ENCODE results near the gene ZNF582.
A peak's percentile ranks its signal among the peaks of the same experiment; 100 is the strongest.
"Not testable (repeated sequence)": the region's sequence is repeated elsewhere in the genome, so short reads cannot be mapped to it uniquely, and the experiment has no call there.

Gene ZNF582

DNA sequence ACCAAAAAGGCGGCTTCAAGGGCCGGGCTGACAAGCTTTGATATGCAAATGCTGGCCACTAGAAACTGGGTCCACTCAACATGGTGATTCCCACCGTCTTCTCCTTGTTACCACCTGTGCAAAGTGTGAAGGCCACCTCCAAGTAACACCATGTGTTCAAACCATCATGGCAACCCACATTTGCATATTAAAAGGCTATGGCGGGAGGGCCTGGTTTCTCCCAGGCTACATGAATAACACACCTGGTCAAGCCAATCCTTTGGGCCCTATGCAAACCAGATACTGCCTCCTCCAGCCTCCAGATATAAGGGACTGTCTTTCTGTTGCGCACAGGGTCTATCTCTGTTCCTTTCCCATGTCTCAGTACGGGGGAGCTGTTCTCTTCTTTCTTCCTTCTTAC, 42.1 kb downstream of the ZNF582 start:
- DNase-seq (ENCODE audit: low read depth), result no peak

DNA sequence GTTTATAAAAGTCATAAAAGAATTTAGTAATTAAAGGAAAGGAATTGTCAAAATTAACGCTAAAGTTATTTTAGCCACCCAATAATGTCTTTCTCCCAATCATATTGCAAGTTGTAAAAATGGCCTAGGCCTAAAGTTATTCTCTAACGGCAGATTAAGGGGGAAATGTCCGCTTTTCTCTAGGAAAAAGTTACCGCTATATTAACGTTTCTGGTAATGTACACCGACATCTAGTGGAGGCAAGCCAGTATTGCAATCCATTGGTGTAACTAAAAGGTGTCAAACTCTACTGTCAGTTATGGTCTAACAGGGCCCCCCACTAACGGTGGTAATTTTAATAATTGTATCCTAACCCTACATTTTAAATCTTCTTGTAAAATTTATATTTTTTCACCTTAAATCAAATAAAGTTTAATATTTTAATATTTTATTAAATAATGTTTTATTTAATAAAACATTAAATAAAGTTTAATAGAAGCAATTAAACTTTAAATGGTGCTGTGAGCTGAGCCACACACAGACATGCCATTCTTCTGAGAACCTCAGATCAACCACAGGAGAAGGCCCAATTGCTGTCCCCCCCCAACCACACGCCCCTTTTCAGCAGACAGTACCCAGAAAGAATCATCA, 42.8 kb downstream of the ZNF582 start:
- DNase-seq (ENCODE audit: low read depth), result peak; percentile 30

DNA sequence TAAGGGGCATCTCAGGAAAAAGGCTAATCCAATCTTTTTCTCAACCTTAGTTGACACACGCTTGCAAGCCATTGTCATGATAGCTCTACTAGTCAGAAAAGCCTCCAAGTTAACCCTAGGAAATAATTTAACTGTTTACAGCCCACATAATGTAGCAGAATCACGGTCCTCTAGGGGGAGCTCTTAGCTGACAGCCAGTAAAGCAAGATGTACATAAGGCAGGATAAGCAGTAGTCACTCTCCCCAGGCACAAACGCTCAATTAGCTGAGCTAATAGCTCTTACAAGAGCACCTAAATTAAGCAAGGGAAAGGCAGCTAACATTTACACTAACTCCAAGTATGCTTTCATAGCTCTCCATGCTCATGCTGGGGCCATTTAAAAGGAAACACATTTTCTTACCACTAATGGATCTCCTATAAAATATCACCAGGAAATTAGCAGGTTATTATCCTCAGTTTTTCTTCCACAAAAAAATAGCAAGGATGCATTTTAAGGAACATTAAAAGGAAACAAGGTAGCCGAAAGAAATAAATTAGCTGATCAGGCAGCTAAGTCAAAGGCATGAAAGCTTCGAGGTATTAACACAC, 45.0 kb downstream of the ZNF582 start:
- DNase-seq (ENCODE audit: low read depth), result peak; percentile 12

DNA sequence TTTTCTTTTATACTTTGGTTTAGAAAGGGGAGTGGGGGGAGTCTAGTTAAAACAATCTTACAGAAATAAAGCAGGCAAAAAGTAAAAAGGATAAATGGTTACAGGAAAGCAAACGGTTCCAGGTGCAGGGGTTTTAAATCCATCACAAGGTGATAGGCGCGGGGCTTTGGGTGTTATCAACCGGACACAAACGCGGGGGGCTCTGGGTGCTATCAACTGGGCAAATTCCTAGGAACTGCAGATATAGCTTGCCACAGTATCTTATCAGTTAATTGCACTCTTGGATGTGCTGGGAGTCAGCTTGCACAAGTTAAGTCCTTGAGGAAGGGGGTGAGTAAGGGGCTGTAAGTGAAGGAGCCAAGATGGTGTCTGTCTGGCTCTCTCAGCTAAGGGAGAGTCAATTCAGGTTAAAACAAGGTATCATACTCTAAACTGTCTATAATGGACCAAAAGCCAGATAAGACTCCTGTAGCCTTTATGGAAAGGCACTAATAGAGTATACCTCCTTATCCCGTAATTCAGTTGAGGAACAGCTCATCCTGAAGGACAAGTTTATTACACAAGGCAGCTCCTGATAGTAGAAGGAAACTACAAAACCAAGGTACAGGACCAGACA, 46.1 kb downstream of the ZNF582 start:
- DNase-seq (ENCODE audit: low read depth), result no peak

DNA sequence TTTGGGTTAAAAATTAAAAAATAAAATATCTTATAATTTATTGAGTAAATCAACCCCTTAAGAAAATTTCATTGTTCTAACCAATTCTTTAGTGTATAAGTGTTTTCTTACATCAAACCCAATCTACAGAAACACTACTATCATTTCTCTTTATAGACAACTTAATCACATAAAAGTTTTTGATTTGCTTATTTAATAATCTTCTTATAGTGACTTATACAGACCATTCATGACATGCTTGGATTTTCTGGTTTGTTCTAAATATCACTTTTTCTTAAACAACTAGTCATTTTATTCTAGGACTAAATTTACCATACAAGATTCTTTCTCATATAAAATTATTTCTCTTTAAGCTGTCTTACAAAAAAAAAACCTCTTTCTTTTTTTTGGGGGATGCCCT, 51.4 kb downstream of the ZNF582 start:
- DNase-seq (ENCODE audit: low read depth), result no peak

DNA sequence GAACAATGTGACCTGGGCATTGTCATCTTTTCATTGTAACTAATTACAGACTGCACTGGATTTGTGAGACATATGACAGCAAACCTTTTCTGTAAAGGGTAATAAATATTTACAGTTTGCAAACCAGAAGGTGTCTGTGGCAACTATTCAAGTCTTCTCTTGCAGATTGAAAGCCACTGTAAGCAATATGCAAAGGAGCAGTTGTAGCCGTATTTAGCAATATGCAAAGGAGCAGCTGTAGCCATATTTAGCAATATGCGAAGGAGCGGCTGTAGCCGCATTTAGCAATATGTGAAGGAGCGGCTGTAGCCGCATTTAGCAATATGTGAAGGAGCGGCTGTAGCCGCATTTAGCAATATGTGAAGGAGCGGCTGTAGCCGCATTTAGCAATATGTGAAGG, 54.3 kb downstream of the ZNF582 start:
- not testable (repeated sequence) for DNase-seq (ENCODE audit: low read depth)

DNA sequence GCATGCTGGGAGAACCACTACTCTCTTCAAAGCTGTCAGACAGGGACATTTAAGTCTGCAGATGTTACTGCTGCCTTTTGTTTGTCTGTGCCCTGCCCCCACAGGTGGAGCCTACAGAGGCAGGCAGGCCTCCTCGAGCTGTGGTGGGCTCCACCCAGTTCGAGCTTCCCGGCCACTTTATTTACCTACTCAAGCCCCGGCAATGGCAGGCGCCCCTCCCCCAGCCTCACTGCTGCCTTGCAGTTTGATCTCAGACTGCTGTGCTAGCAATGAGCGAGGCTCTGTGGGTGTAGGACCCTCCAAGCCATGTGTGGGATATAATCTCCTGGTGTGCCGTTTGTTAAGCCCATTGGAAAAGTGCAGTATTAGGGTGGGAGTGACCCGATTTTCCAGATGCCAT, 56.3 kb downstream of the ZNF582 start:
- not testable (repeated sequence) for DNase-seq (ENCODE audit: low read depth)

DNA sequence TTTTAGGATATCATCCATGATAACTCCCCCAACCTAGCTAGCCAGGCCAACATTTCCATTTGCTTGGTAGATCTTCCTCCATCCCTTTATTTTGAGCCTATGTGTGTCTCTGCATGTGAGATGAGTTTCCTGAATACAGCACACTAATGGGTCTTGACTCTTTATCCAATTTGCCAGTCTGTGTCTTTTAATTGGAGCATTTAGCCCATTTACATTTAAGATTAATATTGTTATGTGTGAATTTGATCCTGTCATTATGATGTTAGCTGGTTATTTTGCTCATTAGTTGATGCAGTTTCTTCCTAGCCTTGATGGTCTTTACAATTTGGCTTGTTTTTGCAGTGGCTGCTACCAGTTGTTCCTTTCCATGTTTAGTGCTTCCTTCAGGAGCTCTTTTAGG, 58.0 kb downstream of the ZNF582 start:
- DNase-seq (ENCODE audit: low read depth), result not testable (repeated sequence)

DNA sequence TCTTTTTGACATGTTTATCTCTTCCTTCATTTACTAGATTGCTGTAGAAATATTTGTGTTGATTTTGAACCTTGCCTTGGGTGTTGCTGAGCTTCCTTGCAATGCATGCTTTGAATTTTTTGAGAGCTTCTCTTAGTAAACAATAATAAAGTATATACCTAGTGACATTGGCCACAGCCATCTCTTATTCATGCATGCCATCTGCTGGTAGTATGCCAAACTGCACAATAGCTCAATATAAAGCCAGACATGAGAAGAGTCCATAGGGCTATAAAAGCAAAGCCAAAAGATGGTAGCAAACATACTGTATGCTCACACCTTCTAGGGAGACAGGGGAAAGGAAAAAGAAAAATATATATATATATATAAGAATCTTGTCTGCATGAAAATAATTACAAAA, 59.8 kb downstream of the ZNF582 start:
- DNase-seq (ENCODE audit: low read depth), result peak; percentile 53

Measured in amniotic epithelial cell (primary cell).